CD14-positive monocyte (primary cell): ENCODE results near the gene MYOCD. TPM values are rescaled to one million over a fixed set of nuclear protein-coding genes. Genes with fewer than 3 reads are reported as not detected.

Experiments used
- DNase-seq, 3 donors: peaks; one replicate each; pipeline ENCODE4 v3.0.0-alpha.2; 2011 to 2022
- H2AFZ ChIP-seq: 2 replicates; pipeline ENCODE4 v1.6.0; 2012; ENCODE audit warnings: mild to moderate bottlenecking, low read depth, low read length, inconsistent platforms; ENCODE audit not compliant: insufficient read depth, poor library complexity, severe bottlenecking
- H3K27ac ChIP-seq, 2 donors: 1 replicate in 1 of 2; 2 replicates in 1 of 2; pipeline ENCODE4 v1.5.1; 2012 to 2013; ENCODE audit warnings: low read length in 2 of 2, control low read depth in 1 of 2, inconsistent platforms in 1 of 2, low read depth in 1 of 2, mild to moderate bottlenecking in 1 of 2
- H3K27me3 ChIP-seq, 2 donors: one replicate each; pipeline versions ENCODE4 v1.6.0 to v1.6.1; 2011 to 2013; ENCODE audit warnings: low read length in 2 of 2; ENCODE audit not compliant: control insufficient read depth in 2 of 2, insufficient read depth in 2 of 2
- H3K36me3 ChIP-seq, 2 donors: replicated peaks in 1 of 2; 1 replicate in 1 of 2; 2 replicates in 1 of 2; pipeline versions ENCODE4 v1.5.1 to v1.6.1; 2012 to 2013; ENCODE audit warnings: low read length in 2 of 2, control low read depth in 1 of 2, inconsistent platforms in 1 of 2, mild to moderate bottlenecking in 1 of 2; ENCODE audit not compliant: insufficient read depth in 2 of 2, control insufficient read depth in 1 of 2
- H3K4me1 ChIP-seq, 2 donors: 1 replicate in 1 of 2; 2 replicates in 1 of 2; pipeline versions ENCODE4 v1.5.1 to v1.6.1; 2012 to 2013; ENCODE audit warnings: low read length in 2 of 2, control low read depth in 1 of 2, inconsistent platforms in 1 of 2, mild to moderate bottlenecking in 1 of 2, moderate library complexity in 1 of 2; ENCODE audit not compliant: insufficient read depth in 2 of 2, control insufficient read depth in 1 of 2
- H3K4me2 ChIP-seq: replicated peaks from 2 replicates; pipeline ENCODE3; 2012; ENCODE audit warnings: low read length, moderate library complexity, mild to moderate bottlenecking; ENCODE audit not compliant: poor library complexity, severe bottlenecking; ENCODE audit errors: extremely low read depth
- H3K4me3 ChIP-seq, 3 experiments: fragments of 200-600 bp in 1 of 3; sonication (generic) in 1 of 3; replicated peaks in 1 of 3; 1 replicate in 2 of 3; 2 replicates in 1 of 3; pipeline ENCODE4 v1.5.1; 2011 to 2013; ENCODE audit warnings: low read length in 3 of 3, mild to moderate bottlenecking in 3 of 3, control low read depth in 2 of 3, low read depth in 2 of 3, inconsistent platforms in 1 of 3, moderate library complexity in 1 of 3
- H3K79me2 ChIP-seq: 2 replicates; pipeline ENCODE4 v1.6.0; 2012; ENCODE audit warnings: mild to moderate bottlenecking, control low read depth, inconsistent platforms, low read length, moderate library complexity; ENCODE audit not compliant: insufficient read depth
- H3K9ac ChIP-seq: 2 replicates; pipeline ENCODE4 v1.6.0; 2017; ENCODE audit warnings: low read length, mild to moderate bottlenecking; ENCODE audit not compliant: insufficient read depth, poor library complexity, severe bottlenecking
- H3K9me3 ChIP-seq, 2 donors: replicated peaks in 1 of 2; 1 replicate in 1 of 2; 2 replicates in 1 of 2; pipeline versions ENCODE4 v1.5.1 to v1.6.1; 2012 to 2013; ENCODE audit warnings: low read length in 2 of 2, control low read depth in 1 of 2; ENCODE audit not compliant: control insufficient read depth in 1 of 2, insufficient read depth in 1 of 2
- H4K20me1 ChIP-seq: 2 replicates; pipeline ENCODE4 v1.6.0; 2012; ENCODE audit warnings: mild to moderate bottlenecking, low read length, control low read depth, moderate library complexity; ENCODE audit not compliant: insufficient read depth
- H3K27ac Mint-ChIP-seq, 7 donors: one replicate each; pipeline ENCODE4 v1.8.0; 2020; ENCODE audit warnings: mild to moderate bottlenecking in 7 of 7, mixed read lengths in 7 of 7, moderate library complexity in 6 of 7, inconsistent platforms in 2 of 7
- H3K27me3 Mint-ChIP-seq, 3 donors: one replicate each; pipeline ENCODE4 v1.8.0; 2021 to 2022; ENCODE audit warnings: low read depth in 3 of 3, mild to moderate bottlenecking in 3 of 3, mixed read lengths in 3 of 3, moderate library complexity in 3 of 3, inconsistent platforms in 1 of 3
- H3K36me3 Mint-ChIP-seq, 2 donors: one replicate each; pipeline ENCODE4 v1.8.0; 2020; ENCODE audit warnings: mixed read lengths in 2 of 2, inconsistent platforms in 1 of 2, mild to moderate bottlenecking in 1 of 2
- H3K4me1 Mint-ChIP-seq: one replicate; pipeline ENCODE4 v1.8.0; 2020; ENCODE audit warnings: mild to moderate bottlenecking, mixed read lengths
- H3K4me3 Mint-ChIP-seq, 2 donors: one replicate each; pipeline ENCODE4 v1.8.0; 2020; ENCODE audit warnings: mild to moderate bottlenecking in 2 of 2, mixed read lengths in 2 of 2, moderate library complexity in 1 of 2
- H3K9me3 Mint-ChIP-seq, 7 donors: one replicate each; pipeline ENCODE4 v1.8.0; 2020 to 2022; ENCODE audit warnings: mixed read lengths in 7 of 7, mild to moderate bottlenecking in 6 of 7, moderate library complexity in 6 of 7, inconsistent platforms in 2 of 7
- CTCF ChIP-seq: fragments of 200-600 bp; IDR thresholded peaks from one replicate; pipeline ENCODE4 v1.8.0; 2022; ENCODE audit warnings: antibody characterized with exemption, mild to moderate bottlenecking
- WGBS: methylation state at CpG from one replicate; pipeline ENCODE4 v1.1.5; 2013; ENCODE audit warnings: missing lambda C conversion rate; ENCODE audit not compliant: insufficient coverage; 5-methylcytosine and 5-hydroxymethylcytosine counted together
- intact Hi-C, 2 donors: fragments of 100-400 bp; cut with micrococcal nuclease; formaldehyde crosslinking; loops; one replicate each; pipeline versions ENCODE4 v1.15.0 to v1.15.1; 2023
- polyA plus RNA-seq, 3 donors: library from polyadenylated mRNA; depleted of rRNA in 1 of 3; unstranded in 2 of 3; stranded (reverse) in 1 of 3; fragments of 300-500 nt in 2 of 3; fragments of >200 nt in 1 of 3; fragmentation: Illumina TruSeq in 2 of 3; gene quantifications; 1 replicate in 2 of 3; 2 replicates in 1 of 3; pipeline ENCODE4 v1.2.3, GENCODE V29; 2012 to 2021

MYOCD gene
- polyA plus RNA-seq, 3 donors, result not detected

- no peak for TF ChIP-seq CTCF
- Histone ChIP-seq H3K4me1 (no peaks in the 10 kb centered on the region), H4K20me1 (no peaks in the 10 kb centered on the region), H3K27ac (no peak overlapping the region), H3K36me3 (no peaks in the 10 kb centered on the region), H3K4me2 (no peak overlapping the region), H3K79me2 (no peaks in the 10 kb centered on the region), H3K9me3 (no peaks in the 10 kb centered on the region), H2AFZ (no peak overlapping the region), H3K27me3 (no peaks in the 10 kb centered on the region), H3K4me3 (no peak overlapping the region), H3K9ac (no peak overlapping the region)
- Mint-ChIP-seq H3K27ac (no peak overlapping the region), H3K4me1 (no peaks in the 10 kb centered on the region), H3K4me3 (no peak overlapping the region), H3K27me3 (peaks cover 0 to 2% (median 0%) of the 10 kb centered on the region in 3 donors), H3K36me3 (no peaks in the 10 kb centered on the region), H3K9me3 (peaks cover 0 to 9% (median 2%) of the 10 kb centered on the region in 7 donors)
- intact Hi-C loops, result no loop called here
- 86% methylated on average over 1 of the region's 5 CpGs for WGBS
- DNase-seq, result no peak
Measured at GRCh38 chr17:12627781-12628451, 37.8 kb upstream of the MYOCD start.

- Histone ChIP-seq H3K9ac (no peak overlapping the region), H3K4me3 (no peak overlapping the region), H3K27me3 (no peaks in the 10 kb centered on the region), H3K4me2 (no peak overlapping the region), H3K79me2 (no peaks in the 10 kb centered on the region), H3K4me1 (no peaks in the 10 kb centered on the region), H4K20me1 (no peaks in the 10 kb centered on the region), H3K27ac (no peak overlapping the region), H3K36me3 (no peaks in the 10 kb centered on the region), H2AFZ (no peak overlapping the region), H3K9me3 (no peaks in the 10 kb centered on the region)
- no peak overlapping the region for H3K27ac Mint-ChIP-seq
- no peak overlapping the region for H3K4me3 Mint-ChIP-seq
- peaks cover 0 to 10% (median 0%) of the 10 kb centered on the region in 7 donors for H3K9me3 Mint-ChIP-seq
- intact Hi-C loops, result no loop called here
- no peaks in the 10 kb centered on the region for H3K4me1 Mint-ChIP-seq
- 75% methylated on average over 1 of the region's 6 CpGs for WGBS
- H3K27me3 Mint-ChIP-seq, result peaks cover 0 to 4% (median 0%) of the 10 kb centered on the region in 3 donors
- no peaks in the 10 kb centered on the region for H3K36me3 Mint-ChIP-seq
- no peak for TF ChIP-seq CTCF
- no peak for DNase-seq
Measured at GRCh38 chr17:12631076-12631475, 34.6 kb upstream of the MYOCD start.
